HG03097 (cell line): ENCODE measurements around the gene C9orf50.
"Not testable (repeated sequence)": the region's sequence is repeated elsewhere in the genome, so short reads cannot be mapped to it uniquely, and the experiment has no call there.

ENCODE experiments used
- ATAC-seq: cut with Tn5 transposase; IDR thresholded peaks from one replicate; pipeline ENCODE4 v1.9.1; 2021; ENCODE audit not compliant: unreplicated experiment, low FRiP score

Gene C9orf50

DNA sequence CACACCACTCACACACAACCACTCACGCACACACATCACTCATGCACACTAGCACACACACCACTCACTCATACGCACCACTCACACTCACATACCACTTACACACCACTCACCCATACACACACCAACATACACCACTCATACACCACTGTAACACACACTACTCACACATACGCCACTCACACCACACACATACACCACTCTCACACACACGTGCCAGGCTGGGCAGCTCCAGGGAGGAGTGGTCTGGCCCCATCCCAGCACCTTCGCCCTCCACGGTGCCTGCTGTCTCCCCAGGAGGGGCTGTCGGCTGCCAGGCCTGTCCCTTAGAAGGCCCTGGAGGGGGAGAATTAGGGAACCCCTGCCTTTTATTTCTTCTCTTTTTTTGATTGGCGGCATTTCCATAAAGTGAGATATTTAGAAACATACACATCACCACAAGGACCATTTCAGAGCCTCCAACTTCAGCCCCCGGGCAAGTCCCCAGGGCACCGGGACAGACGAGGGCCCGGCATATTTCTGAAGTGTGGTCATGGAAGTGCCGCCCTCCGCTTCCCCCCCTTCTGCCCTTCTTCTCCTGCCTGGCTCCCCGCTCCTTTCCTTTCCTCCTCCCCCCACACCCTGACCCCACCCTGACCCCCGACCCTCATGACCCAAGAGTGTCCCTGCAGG is 27.3 kb upstream of the C9orf50 start:
- no peak for ATAC-seq

DNA sequence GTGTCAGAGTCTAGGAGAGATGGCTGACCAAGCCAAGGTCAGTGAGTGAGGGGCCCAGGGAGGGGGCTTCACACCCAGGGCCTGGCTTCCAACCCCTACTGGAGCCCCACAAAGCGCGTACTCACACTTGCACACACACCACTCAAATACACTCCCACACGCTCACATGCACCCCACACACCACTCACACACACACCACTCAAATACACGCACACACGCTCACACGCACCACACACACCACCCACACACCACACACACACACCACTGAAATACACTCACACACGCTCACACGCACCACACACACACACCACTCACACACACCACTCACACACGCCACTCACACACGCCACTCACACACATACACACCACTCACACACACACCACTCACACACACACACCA is 26.7 kb upstream of the C9orf50 start:
- ATAC-seq = no peak

DNA sequence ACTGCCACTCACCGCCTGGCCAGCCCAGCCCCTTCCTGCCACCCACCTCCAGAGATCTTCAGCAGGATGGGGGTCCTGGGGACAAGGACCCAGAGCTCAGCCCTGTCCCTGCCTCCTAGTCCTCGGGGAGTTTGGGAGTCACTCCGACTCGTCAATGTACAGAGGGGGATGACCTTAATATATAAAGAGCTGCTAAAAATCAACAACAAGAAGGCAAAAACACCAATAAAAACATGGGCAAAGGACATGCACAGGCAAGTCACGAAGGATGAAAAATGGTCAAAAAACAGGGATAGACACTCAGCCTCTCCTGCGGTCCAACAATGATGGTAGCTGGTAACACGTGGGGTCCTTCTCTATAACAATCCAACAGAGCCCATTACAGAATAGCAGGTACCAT is 25.8 kb upstream of the C9orf50 start:
- no peak for ATAC-seq

DNA sequence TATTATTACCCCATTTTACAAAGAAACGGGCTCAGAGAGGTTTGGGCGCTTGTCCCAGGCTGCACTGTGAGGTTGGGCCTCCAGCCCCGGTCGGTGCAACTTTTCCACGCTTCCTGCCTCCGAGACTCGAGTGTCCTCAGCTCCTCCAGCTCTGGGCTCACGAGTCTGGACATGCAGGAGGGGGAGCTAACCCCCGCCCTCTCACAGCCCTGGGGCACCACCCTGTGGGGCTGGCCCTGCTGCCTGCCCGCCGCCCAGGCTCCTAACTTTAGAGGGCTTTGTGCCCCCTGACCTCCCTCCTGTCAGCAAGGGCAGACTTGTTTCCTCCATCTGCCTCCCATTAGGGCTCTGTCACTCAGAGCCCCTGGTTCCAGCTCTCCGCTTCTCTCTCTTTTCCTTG is 25.4 kb upstream of the C9orf50 start:
- ATAC-seq = no peak

DNA sequence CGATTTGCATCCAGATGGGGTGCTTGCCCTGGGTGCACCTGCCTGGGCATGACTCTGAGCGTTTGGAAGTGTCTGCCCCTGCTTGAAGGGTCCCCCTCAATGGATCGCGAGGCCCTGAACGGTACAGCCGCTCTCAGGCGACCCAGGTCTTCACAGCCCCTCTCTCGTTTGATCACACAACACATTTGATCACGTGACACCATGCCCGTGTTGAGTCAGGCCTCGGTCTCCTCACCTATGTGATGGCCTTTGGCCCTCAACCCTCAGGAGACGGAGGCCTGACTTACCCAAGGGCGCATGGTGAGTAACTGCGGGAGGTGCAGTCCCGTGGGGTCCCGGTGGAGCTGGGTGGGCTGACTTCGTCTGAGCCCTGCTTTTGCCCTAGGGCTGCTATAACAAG is 24.0 kb upstream of the C9orf50 start:
- ATAC-seq = no peak

DNA sequence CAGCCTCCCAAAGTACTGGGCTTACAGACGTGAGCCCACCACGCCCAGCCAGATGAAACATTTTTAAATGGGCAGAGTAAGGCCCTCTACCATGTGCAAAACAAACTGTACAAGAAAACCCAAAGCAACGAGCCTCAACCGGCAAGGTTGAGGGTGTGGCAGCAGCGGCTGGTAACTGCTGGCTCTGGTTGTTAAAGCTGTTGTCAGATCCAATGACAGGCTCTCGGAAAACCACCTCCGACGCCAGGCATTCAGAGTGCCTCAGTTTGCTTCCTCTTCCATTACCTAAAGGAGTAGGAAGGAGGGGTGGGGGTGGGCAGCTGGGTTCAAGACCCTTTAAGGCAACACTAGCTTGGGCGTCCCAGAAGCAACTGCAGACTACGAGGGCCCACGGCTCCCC is 23.5 kb upstream of the C9orf50 start:
- no peak for ATAC-seq

DNA sequence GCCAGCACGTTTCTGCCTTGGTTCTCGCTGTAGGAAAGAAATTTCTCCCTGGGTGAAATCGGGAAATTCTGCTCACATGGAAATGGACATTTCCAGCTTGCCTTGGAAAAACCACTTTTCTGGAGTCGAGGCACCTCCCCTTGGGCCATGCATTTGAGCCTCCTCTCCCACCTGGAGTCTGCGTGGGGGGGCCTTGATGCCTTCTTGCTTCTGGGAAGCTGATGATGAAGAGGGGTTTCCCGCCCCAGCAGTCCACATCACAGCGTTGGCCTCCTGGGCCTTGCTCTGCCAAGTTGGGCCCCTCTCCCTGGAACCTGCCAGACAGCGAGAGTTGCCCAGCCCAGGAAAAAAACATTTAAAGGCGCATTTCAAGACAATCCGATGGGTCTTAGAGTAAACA is 22.8 kb upstream of the C9orf50 start:
- no peak for ATAC-seq

DNA sequence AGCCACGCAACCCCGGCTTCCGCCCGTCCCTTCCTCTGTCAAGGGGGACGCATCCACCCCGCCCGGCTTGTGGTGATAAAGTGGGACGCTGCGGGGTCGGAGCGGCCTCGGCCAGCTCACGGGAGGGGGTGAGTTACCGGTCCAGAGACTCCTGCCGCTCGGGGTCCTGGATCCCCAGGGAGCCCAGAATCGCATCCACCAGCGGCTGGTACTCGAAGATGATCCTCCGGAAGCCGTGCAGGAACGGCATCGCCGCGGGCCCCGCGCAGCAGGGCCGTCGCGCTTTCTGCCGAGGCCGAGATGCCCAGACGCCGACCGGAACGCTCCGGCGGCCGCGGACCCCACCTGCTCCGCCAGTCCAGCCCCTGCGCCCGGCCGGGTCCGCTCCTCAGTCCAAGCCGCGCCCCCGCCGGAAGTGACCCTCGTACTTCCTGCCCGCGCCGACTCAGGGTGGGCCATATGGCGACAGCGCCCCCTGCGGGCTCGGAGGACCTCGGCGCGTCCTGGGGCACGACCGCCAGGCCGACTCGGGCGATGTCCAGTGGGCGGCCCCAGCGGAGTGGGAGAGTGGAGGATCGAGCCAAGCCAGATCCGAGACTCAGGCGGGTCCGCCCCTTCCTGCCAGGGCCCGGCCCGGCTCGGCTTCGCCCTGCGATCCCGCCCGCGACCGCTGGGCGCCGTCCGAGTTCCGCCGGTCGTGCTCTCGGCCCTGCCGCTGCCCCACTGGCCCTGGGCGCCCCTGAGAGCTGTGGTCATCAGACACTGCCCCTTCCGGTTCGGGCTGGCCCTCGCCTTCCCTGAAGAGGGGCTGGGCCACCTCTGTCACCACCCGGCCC is 21.1 kb upstream of the C9orf50 start, which contains the start of gene ASB6:
ASB6 (minus strand) TSS at position 402 of the 836 bp plus-strand sequence; CDS start at position 250, 152 bp downstream.
- ATAC-seq = peak; percentile 93

DNA sequence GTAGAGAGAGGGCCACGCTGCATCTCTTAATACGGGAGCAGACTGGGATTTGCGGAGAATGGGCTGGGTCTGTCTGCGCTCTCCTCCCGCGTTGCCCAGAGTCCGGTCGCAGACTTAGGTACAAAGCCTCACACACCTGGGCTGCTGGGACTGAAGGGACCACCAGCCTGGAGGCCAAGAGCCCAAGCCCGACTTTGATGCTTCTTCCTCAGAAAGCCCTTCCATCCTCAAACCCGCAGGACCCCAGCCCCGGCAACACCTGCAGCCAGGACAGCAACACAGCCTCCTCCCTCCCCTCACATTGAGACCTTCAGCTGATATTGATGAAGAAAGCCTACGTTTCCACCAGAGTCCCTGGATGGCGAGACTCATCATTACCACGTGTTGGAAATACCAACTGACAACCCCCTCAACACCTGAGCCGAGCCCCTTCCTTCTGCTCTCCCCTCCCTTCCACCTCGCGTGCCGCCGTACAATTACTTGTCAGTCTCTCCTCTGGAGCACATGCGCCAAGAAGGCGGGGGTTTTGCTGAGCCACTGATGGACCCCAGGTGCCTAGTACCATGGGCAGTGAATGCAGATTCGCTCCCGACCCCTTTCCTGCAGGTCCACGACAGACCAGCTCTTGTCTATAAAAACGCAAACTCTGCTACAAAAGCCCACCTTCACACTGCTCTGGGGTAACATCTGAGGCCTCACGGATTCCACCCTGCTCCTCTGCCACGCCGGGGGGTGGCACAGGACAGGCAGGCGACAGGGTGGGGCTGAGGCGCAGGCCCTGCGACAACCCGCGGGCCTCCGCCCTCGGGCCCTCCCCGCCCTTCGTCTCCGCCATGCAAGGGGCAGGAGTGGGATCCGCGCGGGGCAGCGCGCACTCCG is 20.2 kb upstream of the C9orf50 start:
- ATAC-seq = no peak

DNA sequence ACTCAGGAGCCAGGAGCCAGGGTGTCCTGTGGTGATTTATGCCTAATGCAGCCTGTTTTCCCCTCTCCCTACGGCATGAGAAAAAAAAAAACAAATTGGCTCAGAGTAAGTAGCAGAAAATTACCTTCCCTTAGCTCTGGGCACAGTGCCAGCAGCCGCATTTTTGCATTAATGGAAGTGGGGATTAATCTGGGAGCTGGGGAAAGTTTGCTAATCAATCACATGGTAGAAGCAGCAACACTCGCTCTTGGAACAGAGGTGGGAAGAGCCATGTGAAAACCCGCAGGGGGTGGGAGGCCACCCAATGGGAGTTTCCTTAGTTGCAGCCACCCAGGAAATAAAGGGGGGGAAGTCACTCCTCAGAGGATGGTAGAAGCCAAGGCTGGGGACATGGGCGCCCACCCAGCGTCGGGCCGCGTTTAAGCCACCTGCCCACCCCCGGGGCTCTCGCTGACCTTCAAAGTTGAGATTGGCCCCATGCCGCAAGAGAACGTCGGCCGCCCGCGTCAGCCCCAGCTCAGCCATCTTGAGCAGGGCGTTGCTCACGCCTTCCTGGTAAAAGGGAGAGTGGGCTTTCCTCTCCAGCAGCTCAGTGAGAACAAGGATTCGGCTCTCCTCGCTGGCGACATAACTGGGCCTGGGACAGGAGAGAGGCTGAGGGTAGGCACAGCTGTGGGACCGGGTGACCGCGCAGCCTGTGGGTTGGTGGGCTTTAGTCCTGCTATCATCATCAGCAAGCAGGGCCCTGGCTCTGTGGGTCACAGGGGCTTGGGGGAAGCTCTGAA is 19.4 kb upstream of the C9orf50 start:
- no peak for ATAC-seq

DNA sequence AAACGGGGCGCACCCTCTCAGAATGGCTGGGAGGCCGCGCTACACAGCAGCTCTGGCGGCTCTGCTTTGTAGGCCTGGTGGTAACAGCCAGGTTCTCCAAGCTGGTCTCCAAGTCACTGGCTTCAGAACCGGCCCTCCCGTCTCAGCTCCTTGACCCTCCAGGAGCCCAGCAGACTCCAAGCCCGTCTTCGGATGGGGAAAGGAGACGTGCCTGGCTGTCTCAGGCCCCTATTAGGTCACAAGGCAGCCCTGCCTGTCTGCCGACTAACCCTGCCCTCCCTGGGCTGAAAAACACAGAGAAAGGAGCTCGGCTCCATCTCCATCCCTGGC is 18.8 kb upstream of the C9orf50 start:
- ATAC-seq = no peak

DNA sequence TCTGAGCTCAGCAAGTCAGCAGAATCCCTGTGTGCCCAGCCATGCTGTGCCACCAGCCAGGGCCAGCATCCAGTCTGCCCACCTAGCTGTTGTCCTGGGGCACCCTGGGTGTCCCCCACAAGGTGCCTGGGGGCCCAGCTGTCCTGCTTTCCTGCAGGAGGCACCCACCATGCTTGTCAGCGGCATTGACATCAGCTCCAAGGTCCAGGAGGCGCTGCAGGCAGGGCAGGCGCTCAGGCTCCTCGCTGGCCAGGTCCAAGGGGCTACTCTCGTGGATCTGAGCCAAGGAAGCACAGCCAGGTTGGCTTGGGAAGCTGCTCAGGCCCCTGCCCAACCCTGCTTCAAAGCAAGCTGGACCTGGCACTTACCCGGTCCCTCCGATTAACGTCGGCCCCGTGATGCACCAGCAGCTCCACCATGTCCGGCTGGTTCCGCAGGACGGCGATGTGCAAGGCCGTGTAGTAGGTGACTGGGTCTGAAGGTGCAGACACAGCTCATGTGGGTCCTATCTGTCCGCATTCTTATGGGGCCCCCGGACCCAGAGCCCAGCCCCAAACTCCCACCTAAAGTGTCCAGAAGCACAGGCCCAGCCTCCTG is 18.2 kb upstream of the C9orf50 start:
- ATAC-seq = no peak

DNA sequence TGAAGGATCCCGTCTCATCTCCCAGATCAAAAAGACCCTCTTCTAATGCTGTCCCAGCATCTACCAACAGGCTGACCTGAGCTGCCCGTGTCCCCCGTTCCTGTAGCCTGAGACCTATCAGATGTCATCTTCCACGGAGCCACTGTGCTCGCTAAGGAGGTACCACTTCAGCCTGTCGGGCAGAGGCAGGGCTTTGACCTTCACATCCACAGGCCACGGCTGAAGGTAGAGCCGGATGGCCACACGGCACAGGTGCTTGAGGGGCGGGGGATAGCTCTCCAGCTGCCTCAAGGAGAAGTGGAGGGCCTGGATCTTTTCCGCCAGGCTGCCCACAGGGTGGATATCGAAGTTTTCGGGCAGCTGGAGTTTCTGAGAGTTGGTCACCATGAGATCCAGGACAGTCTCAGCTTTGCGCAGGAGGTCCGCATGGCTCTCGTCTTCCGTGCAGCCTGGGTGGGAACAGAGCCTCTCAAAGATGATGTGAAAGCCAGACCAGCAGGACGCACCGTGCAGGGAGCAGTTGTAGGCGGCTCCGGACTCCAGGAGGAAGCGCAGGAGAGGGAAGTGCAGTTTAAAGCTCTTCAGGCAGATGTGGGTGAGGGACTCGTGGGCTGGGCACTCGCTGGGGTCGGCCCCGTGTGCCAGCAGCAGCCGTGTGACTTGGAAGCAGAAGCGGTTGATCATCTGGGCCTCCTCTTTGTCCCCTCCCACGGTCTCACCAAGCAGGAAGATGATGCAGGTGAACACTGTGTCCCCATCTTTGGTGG is 17.0 kb upstream of the C9orf50 start:
- ATAC-seq = no peak

DNA sequence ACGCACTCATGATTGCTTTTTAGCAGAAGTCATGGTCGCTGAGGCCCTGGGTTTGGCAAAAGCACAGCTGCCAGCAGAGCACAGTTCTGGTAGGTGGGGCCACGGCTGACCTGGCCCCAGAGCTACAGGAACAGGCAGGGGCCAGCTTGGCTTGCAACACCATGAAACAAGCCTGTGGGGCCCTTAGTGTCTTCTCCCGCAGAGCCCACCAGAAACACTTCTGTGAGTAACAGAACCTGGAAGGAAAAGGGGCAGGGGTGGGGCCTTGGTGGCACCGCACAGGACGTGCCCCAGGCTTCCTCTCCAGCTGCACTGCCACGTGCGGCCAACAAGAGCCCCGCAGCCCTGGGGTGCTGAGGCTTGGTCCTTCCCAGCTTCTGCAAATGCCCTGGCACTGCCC is 16.2 kb upstream of the C9orf50 start:
- ATAC-seq = no peak

DNA sequence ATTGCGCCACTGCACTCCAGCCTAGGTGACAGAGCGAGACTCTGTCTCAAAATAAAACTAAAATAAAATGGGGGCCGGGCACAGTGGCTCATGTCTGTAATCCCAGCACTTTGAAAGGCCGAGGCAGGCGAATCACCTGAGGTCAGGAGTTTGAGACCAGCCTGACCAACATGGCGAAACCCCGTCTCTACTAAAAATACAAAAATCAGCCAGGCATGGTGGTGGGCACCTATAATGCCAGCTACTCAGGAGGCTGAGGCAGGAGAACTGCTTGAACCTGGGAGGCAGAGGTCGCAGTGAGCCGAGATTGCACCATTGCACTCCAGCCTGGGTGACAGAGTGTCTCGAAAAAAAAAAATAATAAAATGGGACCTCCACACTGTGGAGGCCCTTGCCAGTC is 15.4 kb upstream of the C9orf50 start:
- not testable (repeated sequence) for ATAC-seq

DNA sequence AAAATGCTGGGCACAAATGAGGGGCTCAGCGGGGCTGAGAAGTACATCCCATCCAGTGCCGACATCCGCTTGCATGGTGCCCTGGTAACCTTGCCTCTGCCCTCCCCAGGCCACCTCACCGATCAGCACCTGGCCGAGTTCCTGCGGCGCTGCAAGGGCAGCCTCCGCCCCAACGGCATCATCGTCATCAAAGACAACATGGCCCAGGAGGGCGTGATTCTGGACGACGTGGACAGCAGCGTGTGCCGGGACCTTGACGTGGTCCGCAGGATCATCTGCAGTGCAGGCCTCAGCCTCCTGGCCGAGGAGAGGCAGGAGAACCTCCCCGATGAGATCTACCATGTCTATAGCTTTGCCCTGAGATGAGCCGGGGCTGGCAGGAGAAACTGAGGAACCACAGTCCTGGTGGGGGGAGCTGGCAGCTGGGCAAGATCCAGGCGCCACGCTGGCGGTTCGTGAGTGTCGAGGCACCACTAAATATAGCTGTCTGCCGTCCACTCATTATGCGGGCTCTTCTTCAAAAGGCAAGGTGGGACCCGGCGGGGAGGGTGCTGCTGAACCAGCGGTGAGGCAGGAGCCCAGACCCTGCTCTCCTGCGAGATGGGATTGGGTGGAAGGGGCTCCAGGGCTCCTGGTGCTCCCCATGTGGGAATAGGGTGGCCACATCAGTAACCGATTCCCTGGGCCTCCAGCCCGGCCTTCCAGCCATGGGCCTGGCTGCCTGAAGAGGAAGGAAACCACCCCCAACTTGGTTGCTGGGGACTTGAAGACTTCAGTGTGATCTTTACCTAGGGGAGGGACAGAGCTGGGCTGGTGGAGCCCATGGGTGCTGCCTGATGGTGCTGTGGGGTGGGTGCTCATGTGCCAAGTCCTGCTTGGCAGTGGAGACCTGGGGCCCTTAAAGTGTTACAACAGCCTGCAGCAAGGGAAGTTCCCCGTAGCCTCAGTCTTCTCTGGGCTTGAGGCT is 14.5 kb upstream of the C9orf50 start:
- no peak for ATAC-seq

DNA sequence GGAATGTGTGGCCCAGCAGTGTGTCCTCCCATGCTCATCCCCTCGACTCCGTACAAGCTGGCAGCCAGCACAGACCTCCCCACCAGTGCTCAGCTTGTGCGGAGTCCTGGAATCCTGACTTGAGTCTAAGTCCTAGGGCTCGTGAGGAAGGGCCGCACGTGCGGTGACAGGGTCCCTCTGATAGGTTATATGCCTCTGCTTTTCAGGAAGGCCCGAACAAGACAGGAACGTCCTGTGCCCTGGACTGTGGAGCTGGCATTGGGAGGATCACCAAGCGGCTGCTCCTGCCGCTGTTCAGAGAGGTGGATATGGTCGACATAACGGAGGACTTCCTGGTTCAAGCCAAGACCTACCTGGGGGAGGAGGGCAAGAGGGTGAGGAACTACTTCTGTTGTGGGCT is 12.9 kb upstream of the C9orf50 start:
- no peak for ATAC-seq

DNA sequence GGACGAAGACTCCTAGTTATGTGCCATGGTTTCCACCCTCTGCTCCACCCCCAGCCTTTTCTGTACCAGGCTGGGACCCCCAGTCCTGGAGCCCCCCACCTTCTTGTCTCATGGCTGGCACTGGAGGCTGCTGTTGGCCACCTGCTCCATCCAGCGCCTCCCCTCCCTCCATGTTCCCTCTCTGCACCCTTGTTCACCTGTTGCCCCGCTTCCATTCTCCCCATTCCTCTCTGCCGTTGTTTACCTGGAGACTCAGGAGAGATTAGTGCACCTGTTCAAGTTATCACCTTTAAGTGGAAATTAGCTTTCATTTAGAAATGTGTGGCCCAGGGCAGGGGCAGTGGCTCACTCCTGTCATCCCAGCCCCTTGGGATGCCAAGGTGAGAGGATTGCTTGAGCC is 12.3 kb upstream of the C9orf50 start:
- no peak for ATAC-seq
